ENCODE results near the gene UGT1A6.

- no peak for TF ChIP-seq CTCF (IDR thresholded peaks at IDR 0.05)
- no peak for TF ChIP-seq POLR2A (IDR thresholded peaks at IDR 0.05)
- TF ChIP-seq EP300 (IDR thresholded peaks at IDR 0.05): no peak
- no peak for TF ChIP-seq POLR2AphosphoS5 (IDR thresholded peaks at IDR 0.05)
Measured at GRCh38 chr2:233712611-233713261, 20.0 kb downstream of the UGT1A6 start, which contains the start of gene UGT1A5.
